Mesenchymal stem cell (in vitro differentiated cells and primary cell): ENCODE data around the gene CCDC191.

Experiments used
- DNase-seq: peaks from one replicate; pipeline ENCODE4 v3.0.0-alpha.2; 2013
- H2AFZ ChIP-seq: one replicate; pipeline ENCODE4 v1.6.1; 2013; ENCODE audit warnings: low read depth, mild to moderate bottlenecking, control low read depth, inconsistent platforms, low read length, moderate library complexity
- H2AK5ac ChIP-seq: 2 replicates; pipeline ENCODE4 v1.6.1; 2013; ENCODE audit warnings: low read length, moderate library complexity, mild to moderate bottlenecking, inconsistent platforms; ENCODE audit not compliant: severe bottlenecking
- H2BK120ac ChIP-seq: one replicate; pipeline ENCODE4 v1.6.1; 2013; ENCODE audit warnings: low read depth, mild to moderate bottlenecking, inconsistent platforms, low read length, moderate library complexity
- H2BK12ac ChIP-seq, 2 experiments: one replicate each; pipeline ENCODE4 v1.6.1; 2013; ENCODE audit warnings: inconsistent platforms in 2 of 2, low read length in 2 of 2, mild to moderate bottlenecking in 2 of 2, moderate library complexity in 2 of 2, control low read depth in 1 of 2
- H2BK15ac ChIP-seq: one replicate; pipeline ENCODE4 v1.6.1; 2013; ENCODE audit warnings: mild to moderate bottlenecking, low read depth, inconsistent platforms; ENCODE audit not compliant: poor library complexity, severe bottlenecking
- H2BK5ac ChIP-seq: 2 replicates; pipeline ENCODE4 v1.6.1; 2013; ENCODE audit warnings: low read depth, mild to moderate bottlenecking, low read length, control low read depth, inconsistent platforms; ENCODE audit not compliant: poor library complexity, severe bottlenecking
- H3K14ac ChIP-seq, 2 experiments: one replicate each; pipeline ENCODE4 v1.6.1; 2013; ENCODE audit warnings: inconsistent platforms in 2 of 2, low read length in 2 of 2, control low read depth in 1 of 2, mild to moderate bottlenecking in 1 of 2, moderate library complexity in 1 of 2
- H3K18ac ChIP-seq, 2 experiments: one replicate each; pipeline ENCODE4 v1.6.1; 2013; ENCODE audit warnings: inconsistent platforms in 2 of 2, low read length in 2 of 2, control low read depth in 1 of 2, low read depth in 1 of 2, mild to moderate bottlenecking in 1 of 2
- H3K23ac ChIP-seq, 2 experiments: one replicate each; pipeline ENCODE4 v1.6.1; 2013; ENCODE audit warnings: inconsistent platforms in 2 of 2, low read length in 2 of 2, mild to moderate bottlenecking in 2 of 2, moderate library complexity in 2 of 2, control low read depth in 1 of 2
- H3K27ac ChIP-seq: 2 replicates; pipeline ENCODE4 v1.5.1; 2013; ENCODE audit warnings: mild to moderate bottlenecking, moderate library complexity, low read length, control low read depth, inconsistent platforms; ENCODE audit not compliant: poor library complexity, severe bottlenecking
- H3K27me3 ChIP-seq, 2 experiments: 2 replicates each; pipeline versions ENCODE4 v1.6.1 to v1.7.0; 2013; ENCODE audit warnings: low read length in 2 of 2, mild to moderate bottlenecking in 2 of 2, moderate library complexity in 2 of 2, control low read depth in 1 of 2, inconsistent platforms in 1 of 2; ENCODE audit not compliant: control insufficient read depth in 1 of 2, insufficient read depth in 1 of 2
- H3K36me3 ChIP-seq, 2 experiments: 2 replicates each; pipeline versions ENCODE4 v1.6.1 to v1.7.0; 2013; ENCODE audit warnings: low read length in 2 of 2, control low read depth in 1 of 2, inconsistent platforms in 1 of 2, low read depth in 1 of 2, mild to moderate bottlenecking in 1 of 2; ENCODE audit not compliant: insufficient read depth in 2 of 2, control insufficient read depth in 1 of 2
- H3K4ac ChIP-seq, 2 experiments: one replicate each; pipeline ENCODE4 v1.6.1; 2013; ENCODE audit warnings: inconsistent platforms in 2 of 2, low read length in 2 of 2, mild to moderate bottlenecking in 2 of 2, moderate library complexity in 2 of 2, control low read depth in 1 of 2, low read depth in 1 of 2
- H3K4me1 ChIP-seq: 2 replicates; pipeline ENCODE4 v1.6.1; 2013; ENCODE audit warnings: low read depth, low read length, control low read depth; ENCODE audit not compliant: control insufficient read depth, insufficient read depth
- H3K4me2 ChIP-seq: 2 replicates; pipeline ENCODE4 v1.6.1; 2013; ENCODE audit warnings: low read length, mild to moderate bottlenecking, inconsistent platforms; ENCODE audit not compliant: poor library complexity, severe bottlenecking
- H3K4me3 ChIP-seq, 2 experiments: 2 replicates each; pipeline versions ENCODE4 v1.5.1 to v1.7.0; 2013; ENCODE audit warnings: low read length in 2 of 2, mild to moderate bottlenecking in 2 of 2, control low read depth in 1 of 2, low read depth in 1 of 2; ENCODE audit not compliant: insufficient read depth in 1 of 2
- H3K79me1 ChIP-seq: replicated peaks from 2 replicates; pipeline ENCODE4 v1.6.1; 2013; ENCODE audit warnings: mild to moderate bottlenecking, control low read depth, low read length, inconsistent platforms; ENCODE audit not compliant: poor library complexity, severe bottlenecking
- H3K9ac ChIP-seq: 2 replicates; pipeline ENCODE4 v1.7.0; 2013; ENCODE audit warnings: mild to moderate bottlenecking, low read length, moderate library complexity
- H3K9me3 ChIP-seq: 2 replicates; pipeline ENCODE4 v1.7.0; 2013; ENCODE audit warnings: mild to moderate bottlenecking, low read length; ENCODE audit not compliant: control insufficient read depth
- H4K8ac ChIP-seq: one replicate; pipeline ENCODE4 v1.6.1; 2013; ENCODE audit warnings: inconsistent platforms, mild to moderate bottlenecking, low read length, moderate library complexity
- H4K91ac ChIP-seq: one replicate; pipeline ENCODE4 v1.6.1; 2013; ENCODE audit warnings: mild to moderate bottlenecking, low read length, inconsistent platforms
- WGBS: methylation state at CpG from one replicate; pipeline ENCODE4 v1.1.7; 2013; ENCODE audit warnings: mixed read lengths; 5-methylcytosine and 5-hydroxymethylcytosine counted together

The CCDC191 gene

DNA sequence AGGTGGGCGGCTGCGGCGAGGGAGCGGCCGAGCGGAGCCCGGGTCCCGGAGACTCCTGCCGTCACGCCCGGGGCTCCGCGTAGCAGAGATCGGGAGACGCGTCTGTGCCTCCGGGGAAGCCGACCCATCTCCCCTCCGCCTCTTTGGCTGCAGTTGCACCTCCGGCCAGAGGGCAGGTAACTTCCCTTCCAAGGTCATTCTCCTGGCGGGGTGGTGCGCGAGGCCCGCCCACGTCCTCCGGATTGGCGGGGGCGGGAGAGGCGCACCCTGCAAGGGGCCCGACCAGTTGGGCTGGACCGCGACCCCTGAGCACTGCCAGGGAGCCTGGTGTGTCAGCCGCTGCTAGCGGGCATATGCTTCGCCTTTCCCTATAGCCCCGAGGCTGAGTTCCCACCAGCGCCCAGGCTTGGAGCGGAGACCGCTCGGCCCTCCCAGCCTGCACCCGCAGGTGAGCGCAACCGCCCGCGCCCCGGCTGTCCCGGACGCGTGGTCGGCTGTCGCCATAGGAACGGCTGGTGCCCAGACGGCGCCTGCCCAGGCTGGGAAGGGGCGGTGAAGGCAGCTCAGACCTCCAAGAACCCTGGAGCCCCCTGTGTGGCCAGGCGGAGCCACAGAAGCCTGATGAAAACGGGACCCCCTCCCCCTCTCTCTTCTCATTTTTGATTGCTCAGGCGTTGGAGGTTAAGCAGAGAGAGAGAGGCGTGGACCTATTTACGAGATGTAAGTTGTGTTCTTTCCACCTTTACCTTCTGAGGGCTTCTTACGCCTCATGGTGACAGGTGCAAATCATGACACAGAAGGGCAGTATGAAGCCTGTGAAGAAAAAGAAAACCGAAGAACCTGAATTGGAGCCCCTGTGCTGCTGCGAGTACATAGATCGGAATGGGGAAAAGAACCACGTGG is 108.1 kb downstream of the CCDC191 start:
- WGBS, result 4% methylated on average over 43 of the region's 65 CpGs
- peak overlapping the region; percentile 98 for H3K4me2 ChIP-seq
- H3K27ac ChIP-seq, result no peak overlapping the region
- H2AFZ ChIP-seq, result peak overlapping the region; percentile 8
- H2AK5ac ChIP-seq, result no peak overlapping the region
- H2BK120ac ChIP-seq, result no peak overlapping the region
- H3K9ac ChIP-seq, result peak overlapping the region; percentile 66
- no peak overlapping the region for H3K4ac ChIP-seq
- peak overlapping the region; percentile 63 to 83 for H3K4me3 ChIP-seq
- peak overlapping the region in 1 of 2 experiments; percentile 86 for H3K23ac ChIP-seq
- no peaks in the 10 kb centered on the region for H3K36me3 ChIP-seq
- H3K27me3 ChIP-seq, result peaks cover 18 to 24% of the 10 kb centered on the region in 2 experiments
- H4K8ac ChIP-seq, result no peak overlapping the region
- H3K9me3 ChIP-seq, result no peaks in the 10 kb centered on the region
- H2BK5ac ChIP-seq, result no peak overlapping the region
- H3K18ac ChIP-seq, result no peak overlapping the region
- H3K79me1 ChIP-seq, result no peaks in the 10 kb centered on the region
- peak overlapping the region in 1 of 2 experiments; percentile 41 for H3K14ac ChIP-seq
- H2BK15ac ChIP-seq, result no peak overlapping the region
- DNase-seq, result no peak
- no peak overlapping the region for H4K91ac ChIP-seq
- H2BK12ac ChIP-seq, result no peak overlapping the region
- H3K4me1 ChIP-seq, result peaks cover 6% of the 10 kb centered on the region

DNA sequence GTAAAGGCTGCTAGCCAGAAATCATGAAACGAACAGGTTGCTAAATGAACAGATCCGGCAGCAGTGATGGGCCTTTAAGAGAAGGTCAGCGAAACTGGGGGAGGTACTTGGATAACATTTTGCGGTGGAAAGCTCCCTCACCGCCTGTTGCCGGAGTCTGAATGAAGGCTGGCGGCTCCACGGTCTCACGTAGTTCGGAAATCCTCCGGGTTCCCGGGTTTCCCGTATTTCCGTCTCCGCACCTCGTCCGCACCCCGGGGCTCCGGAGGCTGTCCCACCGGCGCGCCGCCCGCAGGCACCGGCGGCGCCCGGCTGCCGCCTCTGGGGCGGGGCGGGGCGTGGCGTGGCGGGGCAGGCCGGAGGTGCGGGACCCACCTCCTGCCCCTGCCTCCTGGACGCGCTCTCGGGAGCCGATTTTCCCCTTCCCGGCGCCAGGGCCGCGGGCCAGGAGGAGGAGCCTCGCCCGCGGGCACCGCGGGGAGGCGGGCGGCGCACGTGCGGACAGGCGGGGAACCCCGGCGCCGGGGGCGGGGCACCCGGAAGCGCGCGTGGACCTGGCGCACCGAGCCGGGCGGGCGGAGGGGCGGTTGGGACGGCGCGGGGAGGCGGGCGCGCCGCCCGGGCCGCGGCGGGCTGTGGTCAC is 108.8 kb downstream of the CCDC191 start, which contains the start of gene ZDHHC23:
Gene ZDHHC23, plus strand, starts transcription at position 642 of the 643 bp plus-strand sequence. CDS start 790 bp downstream, outside the sequence.
- peak within 1 kb of the TSS; percentile 8 for H2AFZ ChIP-seq
- no peak within 1 kb of the TSS for H2BK5ac ChIP-seq
- H3K9me3 ChIP-seq, result no peaks in the 10 kb centered on the region
- H3K18ac ChIP-seq, result peak within 1 kb of the TSS in 1 of 2 experiments; percentile 22
- peaks cover 6% of the 10 kb centered on the region for H3K4me1 ChIP-seq
- H4K8ac ChIP-seq, result no peak within 1 kb of the TSS
- peak within 1 kb of the TSS in 1 of 2 experiments; percentile 86 for H3K23ac ChIP-seq
- DNase-seq, result peak; percentile 38
- no peak within 1 kb of the TSS for H2BK12ac ChIP-seq
- peak within 1 kb of the TSS; percentile 98 for H3K4me2 ChIP-seq
- peak within 1 kb of the TSS; percentile 77 for H3K9ac ChIP-seq
- H3K14ac ChIP-seq, result peak within 1 kb of the TSS in 1 of 2 experiments; percentile 41
- H3K36me3 ChIP-seq, result no peaks in the 10 kb centered on the region
- H4K91ac ChIP-seq, result no peak within 1 kb of the TSS
- no peaks in the 10 kb centered on the region for H3K79me1 ChIP-seq
- no peak within 1 kb of the TSS for H3K27ac ChIP-seq
- H3K27me3 ChIP-seq, result peaks cover 18 to 24% of the 10 kb centered on the region in 2 experiments
- H3K4me3 ChIP-seq, result peak within 1 kb of the TSS; percentile 63 to 83
- no peak within 1 kb of the TSS for H2AK5ac ChIP-seq
- no peak within 1 kb of the TSS for H2BK15ac ChIP-seq
- no peak within 1 kb of the TSS for H3K4ac ChIP-seq
- H2BK120ac ChIP-seq, result no peak within 1 kb of the TSS
- under 1% methylated on average over 61 of the region's 80 CpGs for WGBS

DNA sequence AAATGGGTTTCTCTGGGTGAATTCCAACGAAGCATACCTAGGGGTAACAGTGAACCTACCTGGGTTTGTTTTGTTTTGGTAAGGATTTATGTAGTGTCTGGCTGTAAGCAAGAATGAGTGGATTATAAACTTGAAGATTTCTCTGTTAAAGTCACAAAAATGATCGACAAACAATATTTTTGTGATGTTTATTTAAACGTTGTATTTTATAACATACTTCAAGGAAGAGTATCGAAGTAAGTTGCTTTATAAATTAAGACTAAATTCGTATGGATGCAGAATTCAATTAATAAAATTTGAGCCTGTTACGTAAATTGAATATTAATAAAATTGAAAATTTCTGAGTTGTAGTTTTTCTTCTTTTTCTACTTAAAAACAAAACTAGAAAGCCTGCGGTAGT is 109.5 kb downstream of the CCDC191 start:
- Histone ChIP-seq H2BK15ac (no peak overlapping the region), H4K91ac (no peak overlapping the region), H3K27me3 (peaks cover 18 to 24% of the 10 kb centered on the region in 2 experiments), H3K9ac (peak overlapping the region; percentile 77), H4K8ac (no peak overlapping the region), H3K14ac (no peak overlapping the region), H3K36me3 (no peaks in the 10 kb centered on the region), H2AFZ (no peak overlapping the region), H3K9me3 (no peaks in the 10 kb centered on the region), H2BK5ac (no peak overlapping the region), H3K23ac (no peak overlapping the region), H3K4me3 (peak overlapping the region in 1 of 2 experiments; percentile 83), H3K4me1 (peaks cover 6% of the 10 kb centered on the region), H2BK120ac (no peak overlapping the region), H3K27ac (no peak overlapping the region), H3K4me2 (peak overlapping the region; percentile 98), H2BK12ac (no peak overlapping the region), H3K79me1 (no peaks in the 10 kb centered on the region), H3K4ac (no peak overlapping the region), H3K18ac (no peak overlapping the region), H2AK5ac (no peak overlapping the region)
- no peak for DNase-seq
- 58% methylated on average over 2 of the region's 7 CpGs for WGBS

DNA sequence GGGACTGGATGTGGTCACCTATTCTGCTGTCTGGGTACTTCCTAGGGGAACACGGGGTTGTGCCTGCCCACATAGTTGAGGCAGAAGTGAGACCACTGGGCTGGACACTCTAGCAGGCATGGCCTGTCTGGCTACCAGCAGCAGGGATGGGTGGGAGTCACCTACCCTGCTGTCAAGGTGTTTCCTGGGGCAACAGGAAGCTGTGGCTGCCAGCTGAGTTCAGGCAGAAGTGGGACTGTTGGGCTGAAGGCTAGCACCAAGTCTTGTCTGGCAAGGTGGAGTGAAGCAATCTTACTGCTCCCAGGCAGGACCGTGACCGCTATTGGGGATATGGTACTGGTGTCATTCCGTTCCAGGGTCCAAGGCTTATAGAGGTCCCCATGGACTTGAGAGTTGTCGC is 128.8 kb downstream of the CCDC191 start:
- H3K9me3 ChIP-seq, result peaks cover 14% of the 10 kb centered on the region
- no peak overlapping the region for H3K4ac ChIP-seq
- H3K4me3 ChIP-seq, result no peak overlapping the region
- H2BK5ac ChIP-seq, result no peak overlapping the region
- no peak overlapping the region for H3K14ac ChIP-seq
- no peak overlapping the region for H3K27ac ChIP-seq
- no peak for DNase-seq
- no peak overlapping the region for H4K8ac ChIP-seq
- WGBS, result 93% methylated on average over 5 of the region's 5 CpGs
- no peak overlapping the region for H2AK5ac ChIP-seq
- no peak overlapping the region for H2BK15ac ChIP-seq
- H3K36me3 ChIP-seq, result no peaks in the 10 kb centered on the region
- H3K18ac ChIP-seq, result no peak overlapping the region
- H2BK120ac ChIP-seq, result no peak overlapping the region
- no peak overlapping the region for H3K9ac ChIP-seq
- no peaks in the 10 kb centered on the region for H3K79me1 ChIP-seq
- H3K4me1 ChIP-seq, result no peaks in the 10 kb centered on the region
- H3K4me2 ChIP-seq, result no peak overlapping the region
- H3K27me3 ChIP-seq, result no peaks in the 10 kb centered on the region
- H4K91ac ChIP-seq, result peak overlapping the region; percentile 61
- H3K23ac ChIP-seq, result no peak overlapping the region
- no peak overlapping the region for H2BK12ac ChIP-seq
- no peak overlapping the region for H2AFZ ChIP-seq
